NCI-H82 treated with DMSO at 0.1 percent for 48 hours (cell line): Measurements from ENCODE around the gene PPP1R1B.
A peak's percentile ranks its signal among the peaks of the same experiment; 100 is the strongest.

Experiments
- DNase-seq: peaks from one replicate; lab custom pipeline; 2025; ENCODE audit not compliant: unreplicated experiment; lab: John Stamatoyannopoulos, UW

Gene PPP1R1B

DNA sequence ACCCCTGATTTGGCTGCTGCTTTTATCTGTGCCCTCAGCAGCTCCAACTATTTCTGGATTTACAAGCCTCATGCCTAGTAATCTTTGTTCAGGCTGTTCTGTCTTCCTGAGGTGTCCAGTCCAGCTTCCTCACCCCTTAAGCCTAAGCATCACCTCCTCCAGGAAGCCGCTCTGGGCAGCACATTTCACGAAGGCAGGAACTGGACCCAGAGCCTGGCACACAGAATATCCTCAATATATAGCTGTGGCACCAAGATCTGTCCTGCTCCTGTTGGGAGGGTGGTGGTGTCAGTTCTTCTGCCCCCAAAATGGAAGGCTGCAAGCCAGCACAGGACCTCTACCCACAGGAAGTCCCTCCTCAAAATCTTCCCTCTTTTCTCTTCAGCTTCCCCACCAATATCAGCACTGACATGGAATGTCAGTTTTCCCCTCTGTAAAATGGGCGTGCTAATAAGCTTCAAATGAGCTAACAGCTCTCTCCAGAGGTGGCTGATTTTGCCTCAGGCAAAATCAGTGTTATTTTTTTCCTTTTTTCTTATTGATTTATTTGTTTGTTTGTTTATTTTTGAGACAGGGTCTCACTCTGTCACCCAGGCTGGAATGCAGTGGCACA is 12.1 kb upstream of the PPP1R1B start:
- no peak for DNase-seq

DNA sequence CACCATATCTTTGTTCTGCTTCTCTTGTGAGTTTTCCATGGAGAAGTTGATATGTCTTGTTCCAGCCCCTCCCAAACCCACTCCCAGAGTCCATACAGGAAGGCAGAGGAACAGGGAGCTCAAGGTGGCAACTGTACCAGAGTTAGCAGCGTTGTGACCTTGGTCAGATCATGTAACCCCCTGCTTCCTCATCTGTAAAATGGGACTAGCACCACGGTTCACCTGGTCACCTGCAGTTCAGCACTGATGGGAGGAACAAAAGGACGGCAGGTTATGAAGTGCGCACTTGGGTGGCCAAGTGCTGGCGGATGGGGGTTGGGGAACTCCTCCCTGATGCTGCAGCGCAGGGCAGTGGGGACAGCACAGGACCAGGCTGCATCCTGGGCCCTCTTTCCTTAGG is 11.3 kb upstream of the PPP1R1B start:
- no peak for DNase-seq

DNA sequence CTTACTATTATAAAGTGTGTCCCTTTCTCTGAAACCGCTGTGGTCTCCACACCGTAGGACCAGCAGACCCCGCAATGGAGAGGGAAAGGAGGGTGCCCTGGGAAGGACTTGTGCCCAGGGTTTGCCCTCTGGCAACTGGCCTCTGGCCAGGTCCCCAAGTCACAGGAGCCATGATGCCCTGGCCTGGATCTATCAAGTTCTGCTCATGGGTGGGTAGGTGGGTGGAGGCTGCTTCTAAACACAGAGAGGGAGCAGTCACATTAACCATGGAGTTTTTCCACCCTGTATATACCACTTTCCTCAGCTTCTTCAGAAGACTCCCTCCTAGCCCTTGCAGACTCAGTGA is 9.7 kb upstream of the PPP1R1B start:
- DNase-seq, result no peak

DNA sequence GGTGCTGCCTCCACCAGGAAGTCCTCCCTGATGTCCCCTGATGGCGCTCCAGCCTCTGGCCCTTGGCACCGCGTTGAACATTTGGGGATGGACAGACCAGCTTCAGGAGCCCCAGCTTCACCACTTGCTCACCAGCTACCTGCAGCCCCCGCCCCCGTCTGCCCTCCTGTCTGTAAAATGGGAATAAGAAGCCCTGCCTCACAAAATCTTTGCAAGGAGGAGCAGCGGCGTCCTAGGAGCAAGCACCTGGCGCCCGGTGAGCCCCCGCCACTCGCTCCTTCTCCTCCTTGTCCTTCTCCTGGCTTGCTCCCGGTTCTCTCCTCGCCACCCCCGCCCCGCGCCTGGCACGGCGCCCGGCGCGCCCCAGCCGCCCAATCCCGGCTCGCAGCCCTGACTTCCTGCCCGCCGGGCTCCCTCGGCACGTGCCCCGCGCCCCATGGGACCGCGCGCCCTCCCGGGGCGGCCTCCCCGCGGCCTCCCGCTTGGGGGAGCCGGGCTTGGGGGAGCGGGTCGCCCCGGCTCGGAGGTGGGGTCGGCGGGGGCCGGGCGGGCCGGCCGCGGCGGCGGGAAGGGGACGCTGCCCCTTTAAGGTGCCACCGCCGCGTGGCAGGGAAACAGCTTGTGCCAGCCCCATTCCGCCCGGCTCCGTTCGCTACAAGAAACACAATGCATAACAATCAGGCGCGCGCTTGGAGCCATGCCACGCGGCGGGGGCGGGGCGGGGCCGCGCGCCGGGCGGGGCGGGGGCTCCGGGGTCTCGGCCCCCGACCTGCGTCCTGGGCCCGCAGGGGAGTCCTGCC is 9.1 kb upstream of the PPP1R1B start:
- DNase-seq, result no peak

DNA sequence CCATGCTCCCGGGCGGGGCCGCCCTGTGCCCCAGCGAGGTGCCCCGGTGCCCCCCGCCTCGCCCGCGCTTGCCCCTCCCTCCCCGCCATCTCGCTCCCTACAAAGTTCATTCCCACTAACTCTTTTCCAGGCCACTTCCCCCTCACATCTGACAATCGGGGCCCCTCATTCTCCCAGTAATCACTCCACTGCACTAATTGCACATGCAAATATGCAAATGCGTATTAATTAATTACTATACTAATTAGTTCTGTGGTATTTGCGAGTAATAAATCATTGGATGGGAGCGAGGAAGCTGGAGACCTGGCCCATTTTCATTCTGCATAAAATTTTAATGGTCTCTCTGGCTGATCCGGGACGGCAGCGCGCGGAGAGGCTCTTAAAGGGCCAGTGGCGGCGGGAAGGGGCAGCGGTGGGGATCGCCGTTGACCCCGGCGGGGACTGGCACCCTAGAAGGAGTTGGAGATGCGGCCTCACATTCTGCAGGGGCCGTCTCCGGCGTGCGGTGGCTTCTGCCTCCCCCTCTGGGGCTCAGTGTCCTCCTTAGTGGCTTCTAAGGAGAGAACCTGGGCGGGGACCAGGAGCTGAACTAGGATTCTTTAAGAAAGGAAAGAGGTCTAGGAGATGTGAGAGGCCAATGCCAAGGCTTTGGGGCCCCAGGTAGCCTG is 8.4 kb upstream of the PPP1R1B start:
- DNase-seq, result no peak

DNA sequence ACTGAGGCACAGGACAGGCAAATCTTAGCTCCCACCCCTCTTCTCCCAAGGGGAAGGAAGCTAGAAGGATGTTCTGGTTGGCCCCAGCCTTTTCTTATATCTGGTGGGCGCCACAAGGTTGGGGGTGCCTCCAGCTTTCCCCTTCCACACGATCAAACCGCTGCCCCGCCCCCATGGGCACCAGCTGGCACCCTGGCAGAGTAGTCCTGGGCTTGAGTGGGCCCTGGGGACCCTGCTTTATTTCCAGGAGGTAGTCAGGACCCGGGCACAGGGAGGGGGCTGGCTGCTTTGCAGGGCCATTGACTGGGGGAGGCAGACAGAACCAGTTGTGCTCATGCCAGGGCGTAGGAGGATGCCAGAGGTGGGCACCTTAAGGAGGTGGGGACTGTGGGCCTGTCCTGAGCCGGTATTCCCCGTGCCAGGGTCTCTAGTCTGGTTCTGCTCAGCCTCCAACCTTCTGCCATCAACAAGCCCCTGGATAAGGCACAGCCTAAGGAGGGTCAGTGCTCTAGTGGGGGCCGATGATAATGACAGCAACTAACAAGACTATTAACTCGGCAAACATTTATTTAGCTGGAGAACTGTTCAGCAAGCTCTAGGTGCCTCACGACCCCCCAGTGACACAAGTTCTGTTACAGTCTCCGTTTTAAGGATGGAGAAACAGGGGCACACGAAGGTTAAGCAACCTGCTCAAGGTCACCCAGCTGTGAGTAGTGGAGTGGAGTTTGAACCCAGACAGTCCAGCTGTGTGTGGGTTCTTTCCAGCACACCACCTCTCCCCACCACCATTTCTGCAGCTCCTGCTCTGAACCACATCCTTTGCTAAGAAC is 7.6 kb upstream of the PPP1R1B start:
- no peak for DNase-seq

DNA sequence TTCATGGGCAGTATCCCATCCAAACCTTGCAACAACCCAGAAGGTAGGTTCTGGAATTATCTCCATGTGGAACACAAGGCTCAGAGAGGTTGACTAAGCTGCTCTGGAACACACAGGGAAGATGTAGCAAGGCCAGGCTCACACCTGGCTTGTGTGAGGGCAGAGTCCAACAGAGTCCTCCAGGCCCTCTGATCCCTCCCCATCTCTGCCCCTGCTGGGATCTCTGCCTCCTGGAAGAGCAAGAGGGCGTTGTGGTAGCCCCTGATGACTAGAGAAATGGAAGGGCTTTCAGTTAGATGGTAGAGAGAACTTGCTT is 7.0 kb upstream of the PPP1R1B start:
- DNase-seq, result no peak

DNA sequence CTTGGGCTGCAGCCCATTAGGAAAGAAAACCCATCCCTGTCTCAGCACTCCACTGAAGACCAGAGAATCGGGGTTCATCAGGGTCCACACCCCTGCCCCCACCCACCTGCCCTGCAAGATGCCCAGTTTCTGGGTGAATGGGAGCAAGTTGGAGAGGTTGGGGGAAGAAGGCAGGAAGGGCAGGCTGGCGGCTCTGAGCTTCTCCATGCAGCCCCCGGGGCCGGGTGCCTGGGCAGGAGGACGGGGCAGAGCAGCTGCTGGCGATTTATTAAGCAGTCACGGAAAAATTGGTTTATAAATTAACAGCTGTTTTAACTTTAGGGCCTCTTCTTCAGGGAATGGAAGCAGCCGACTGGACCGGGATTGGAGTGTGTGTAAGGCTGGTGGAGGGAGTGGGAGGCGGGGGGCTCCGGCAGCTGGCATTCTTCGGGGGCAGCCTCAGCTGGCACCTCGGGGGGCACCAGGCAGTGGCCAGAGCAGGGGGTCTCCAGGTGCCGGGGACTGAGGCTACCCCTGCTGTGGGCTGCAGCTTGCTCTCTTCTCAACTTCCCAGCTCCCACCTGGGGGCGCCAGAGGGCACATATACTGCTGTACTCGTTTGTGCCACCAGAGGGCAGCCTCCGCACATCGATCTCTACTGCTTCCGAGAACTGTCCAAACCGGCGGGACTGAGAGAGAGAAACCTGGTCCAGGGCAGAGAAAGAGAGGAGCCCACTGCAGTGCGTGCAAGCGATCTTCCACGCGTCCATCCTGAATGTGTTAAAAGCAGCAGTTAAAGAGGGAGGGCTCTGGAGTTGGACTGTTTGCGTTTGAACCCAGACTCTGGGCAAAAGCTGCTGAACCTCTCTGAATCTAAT is 5.0 kb upstream of the PPP1R1B start:
- DNase-seq, result peak; percentile 77

DNA sequence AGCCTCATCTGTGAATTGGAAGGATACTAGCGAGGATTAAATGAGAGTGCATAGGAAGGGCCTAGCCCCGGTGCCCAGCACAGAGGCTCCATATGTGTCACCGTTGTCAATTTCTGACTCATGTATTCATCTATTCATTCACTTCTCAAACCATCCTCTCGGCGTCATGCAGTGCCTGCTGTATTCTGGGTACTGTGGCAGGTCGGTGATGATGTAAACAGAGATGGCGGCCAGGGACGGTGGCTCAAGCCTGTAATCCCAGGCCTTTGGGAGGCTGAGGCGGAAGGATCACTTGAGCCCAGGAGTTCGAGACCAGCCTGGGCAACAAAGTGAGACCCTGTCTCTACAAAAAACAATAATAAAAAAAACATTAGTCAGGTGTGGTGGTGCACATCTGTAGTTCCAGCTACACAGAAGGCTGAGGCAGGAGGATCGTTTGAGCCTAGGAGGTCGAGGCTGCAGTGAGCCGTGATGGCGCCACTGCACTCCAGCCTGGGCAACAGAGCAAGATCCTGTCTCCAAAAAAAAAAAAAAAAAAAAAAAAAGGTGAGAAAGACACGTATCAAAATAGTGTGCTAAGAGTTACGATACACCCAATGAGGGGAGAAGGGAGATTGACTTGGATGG is 4.3 kb upstream of the PPP1R1B start:
- DNase-seq, result no peak

DNA sequence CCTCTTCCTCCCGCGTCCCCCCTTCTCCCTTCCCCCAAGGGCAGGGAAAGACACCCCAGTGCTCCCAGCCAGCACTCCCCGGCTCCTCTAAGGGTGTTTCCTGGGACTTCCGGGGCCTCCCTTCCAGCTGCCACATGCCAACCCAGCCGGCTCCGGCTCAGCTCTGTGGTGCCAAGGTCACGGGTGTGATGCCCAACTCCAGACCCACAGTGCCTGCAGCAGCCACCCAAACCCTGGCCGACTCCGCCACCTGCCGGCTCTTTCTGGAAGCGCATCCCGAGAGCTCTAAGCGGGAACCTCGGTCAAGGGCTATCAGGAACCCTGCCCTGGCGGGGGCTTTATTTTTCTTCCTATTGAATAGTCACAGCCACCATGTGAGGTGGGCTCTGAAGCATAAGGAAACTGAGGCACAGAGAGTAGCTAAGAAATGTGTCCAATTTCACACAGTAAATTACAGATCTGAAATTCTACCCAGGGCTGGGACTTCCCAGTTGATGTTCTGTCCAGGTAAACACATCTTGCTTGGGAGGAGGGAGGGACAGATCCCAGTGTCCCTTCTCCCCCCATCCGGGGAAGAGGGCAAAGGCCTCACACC is 3.3 kb upstream of the PPP1R1B start:
- peak; percentile 33 for DNase-seq

DNA sequence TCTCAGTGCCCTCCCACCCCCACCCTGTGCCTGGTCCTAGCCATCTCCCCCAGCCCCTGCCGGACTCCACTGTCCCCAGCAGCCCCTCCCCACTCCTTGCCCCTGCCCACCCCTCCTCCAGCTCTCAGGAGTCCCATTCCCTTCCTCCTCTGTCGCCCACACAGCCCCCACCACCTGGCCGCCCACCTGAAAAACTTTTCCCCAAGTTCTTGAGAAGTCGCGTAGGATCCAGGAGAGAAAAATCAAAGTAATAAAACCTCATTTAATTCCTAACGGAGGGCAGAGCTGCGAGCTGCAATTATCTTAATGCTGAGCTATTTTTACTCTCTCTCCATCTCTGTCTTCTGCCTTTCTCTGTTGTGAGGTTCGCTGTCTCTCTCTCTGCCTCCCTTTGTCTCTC is 2.4 kb upstream of the PPP1R1B start:
- no peak for DNase-seq

DNA sequence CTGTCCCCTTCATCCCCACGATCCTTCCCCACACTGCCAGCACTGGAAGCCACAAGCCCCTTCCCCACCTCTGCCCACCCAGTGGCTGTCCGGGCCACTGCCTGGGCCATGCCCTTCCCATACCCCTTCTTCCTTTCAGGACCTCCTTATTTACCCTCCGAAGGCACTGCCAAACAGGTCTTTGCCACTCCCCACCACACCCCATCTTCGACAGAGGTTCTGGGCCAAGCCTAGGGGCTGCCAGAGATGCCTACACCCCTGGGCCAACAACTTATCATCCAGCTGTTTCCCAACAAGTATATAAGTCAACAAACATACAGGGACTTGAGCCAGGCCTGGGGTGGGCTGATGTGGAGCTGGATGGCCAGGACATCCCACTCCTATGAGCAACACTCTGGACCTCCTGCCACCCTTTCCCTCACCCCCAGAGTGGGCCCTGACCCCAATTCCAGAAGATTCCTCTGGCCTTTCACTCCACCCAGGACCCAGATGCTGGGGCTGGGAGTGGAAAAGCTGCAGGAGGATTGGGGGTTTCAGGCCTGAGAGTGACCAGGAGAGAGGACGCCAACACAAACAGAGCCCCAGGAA is 1.5 kb upstream of the PPP1R1B start:
- DNase-seq, result no peak

DNA sequence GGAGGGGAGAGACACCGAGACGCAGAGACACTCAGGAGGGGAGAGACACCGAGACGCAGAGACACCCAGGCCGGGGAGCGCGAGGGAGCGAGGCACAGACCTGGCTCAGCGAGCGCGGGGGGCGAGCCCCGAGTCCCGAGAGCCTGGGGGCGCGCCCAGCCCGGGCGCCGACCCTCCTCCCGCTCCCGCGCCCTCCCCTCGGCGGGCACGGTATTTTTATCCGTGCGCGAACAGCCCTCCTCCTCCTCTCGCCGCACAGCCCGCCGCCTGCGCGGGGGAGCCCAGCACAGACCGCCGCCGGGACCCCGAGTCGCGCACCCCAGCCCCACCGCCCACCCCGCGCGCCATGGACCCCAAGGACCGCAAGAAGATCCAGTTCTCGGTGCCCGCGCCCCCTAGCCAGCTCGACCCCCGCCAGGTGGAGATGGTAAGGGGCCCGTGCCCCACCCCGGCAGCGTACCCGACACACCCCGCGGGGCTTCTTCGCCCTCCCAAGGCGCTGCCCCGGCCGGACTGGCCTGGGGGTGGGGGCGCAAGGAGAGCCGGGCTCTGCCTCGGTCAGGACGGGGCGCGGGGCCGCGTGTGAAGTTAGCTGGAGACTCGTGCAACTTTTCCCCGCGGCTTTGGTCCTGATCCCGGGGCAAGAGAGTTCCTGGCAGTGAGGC is 427 bp downstream of the PPP1R1B start:
- DNase-seq, result no peak

DNA sequence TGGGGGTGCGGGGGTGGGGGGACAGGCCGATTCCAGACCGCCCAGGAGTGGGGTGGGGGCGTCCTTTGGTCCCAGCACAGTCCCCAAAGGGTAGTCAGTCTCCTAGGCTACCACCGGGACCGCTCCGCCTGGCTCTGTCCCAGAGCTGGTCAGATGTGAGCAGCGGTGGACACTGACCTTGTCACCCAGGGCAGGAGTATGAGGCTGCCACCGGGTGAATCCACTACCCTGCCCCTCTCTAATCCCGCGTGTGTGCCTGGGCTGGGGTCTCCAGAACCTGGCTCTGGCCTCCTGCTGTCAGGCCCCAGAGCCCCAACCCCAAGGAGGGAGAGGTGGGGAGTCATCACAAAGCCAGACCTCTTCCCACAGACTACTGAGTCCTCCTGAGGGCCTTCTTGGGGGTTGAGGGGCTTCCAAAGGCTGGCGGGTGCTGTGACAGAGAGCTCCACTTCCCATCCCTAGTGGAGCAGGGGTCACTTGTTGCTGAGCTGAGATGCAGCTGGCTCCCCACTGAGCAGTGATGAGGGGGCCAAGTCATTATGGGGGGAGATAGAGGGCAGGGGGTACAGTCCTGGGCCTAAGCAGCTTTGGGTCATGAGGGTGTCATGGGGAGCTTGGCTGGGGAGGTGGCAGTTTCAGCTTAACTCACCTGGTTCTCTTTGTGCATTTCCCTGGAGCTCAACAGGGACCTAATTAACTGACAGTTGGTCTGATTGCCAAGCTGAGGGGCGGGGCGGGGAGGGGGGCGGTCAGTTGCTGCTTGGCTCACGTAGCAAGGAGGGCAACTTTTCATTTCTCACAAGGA is 1.2 kb downstream of the PPP1R1B start:
- DNase-seq, result no peak

DNA sequence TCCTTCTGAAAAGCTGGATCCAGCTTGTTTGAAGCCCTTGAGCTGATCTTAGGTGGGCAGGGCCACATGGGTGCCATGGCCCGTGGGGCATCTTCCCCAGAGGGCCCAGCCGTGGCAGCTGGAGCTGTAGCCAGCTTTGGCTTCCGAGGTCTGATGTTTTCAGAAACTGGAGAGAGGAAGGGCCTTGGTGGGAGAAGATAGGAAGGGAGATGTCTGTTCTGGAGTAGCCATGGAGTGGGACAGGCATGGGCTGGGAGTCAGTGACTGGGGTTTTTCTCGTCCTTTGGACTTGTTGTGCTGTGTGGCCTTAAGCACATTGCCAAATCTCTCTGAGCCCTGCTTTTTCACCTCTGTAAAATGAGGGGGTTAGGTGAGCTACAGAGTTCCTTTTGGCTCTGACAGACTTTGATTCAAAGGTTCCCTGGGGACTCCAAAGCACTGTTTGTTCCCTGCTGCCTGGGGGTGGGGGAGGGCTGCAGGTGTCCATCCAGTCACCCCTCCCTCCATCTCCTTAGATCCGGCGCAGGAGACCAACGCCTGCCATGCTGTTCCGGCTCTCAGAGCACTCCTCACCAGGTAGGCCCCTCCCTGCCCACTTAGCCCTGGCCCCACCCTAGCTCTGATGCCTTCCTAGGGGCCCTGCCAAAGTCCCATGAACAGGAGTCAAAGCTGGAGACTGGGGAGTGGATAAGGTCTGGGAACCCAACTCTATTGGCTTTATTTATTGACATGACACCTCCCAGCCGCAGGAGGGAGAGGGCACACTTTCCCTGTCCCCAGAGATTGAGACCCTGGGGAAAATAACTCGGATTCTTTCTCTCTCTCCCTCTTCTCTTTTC is 2.1 kb downstream of the PPP1R1B start:
- no peak for DNase-seq

DNA sequence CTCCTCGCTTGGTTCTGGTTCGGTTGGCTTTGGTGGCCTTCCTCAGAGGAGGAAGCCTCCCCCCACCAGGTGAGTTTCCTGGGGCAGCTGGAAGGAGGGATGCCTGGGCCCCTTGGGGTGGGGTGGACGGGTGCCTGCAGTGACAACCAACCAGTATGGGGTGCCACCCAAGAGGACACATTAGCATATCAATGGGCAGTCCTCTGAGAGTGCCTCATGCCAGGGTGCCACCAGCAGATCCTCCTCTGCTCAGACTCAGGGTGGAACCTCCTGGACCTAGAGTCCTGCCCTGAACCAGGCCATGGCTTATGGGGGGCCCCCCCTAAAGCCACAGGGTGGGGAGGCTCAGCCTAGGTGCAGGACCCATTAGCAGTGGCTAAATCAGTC is 2.7 kb downstream of the PPP1R1B start:
- DNase-seq, result no peak

DNA sequence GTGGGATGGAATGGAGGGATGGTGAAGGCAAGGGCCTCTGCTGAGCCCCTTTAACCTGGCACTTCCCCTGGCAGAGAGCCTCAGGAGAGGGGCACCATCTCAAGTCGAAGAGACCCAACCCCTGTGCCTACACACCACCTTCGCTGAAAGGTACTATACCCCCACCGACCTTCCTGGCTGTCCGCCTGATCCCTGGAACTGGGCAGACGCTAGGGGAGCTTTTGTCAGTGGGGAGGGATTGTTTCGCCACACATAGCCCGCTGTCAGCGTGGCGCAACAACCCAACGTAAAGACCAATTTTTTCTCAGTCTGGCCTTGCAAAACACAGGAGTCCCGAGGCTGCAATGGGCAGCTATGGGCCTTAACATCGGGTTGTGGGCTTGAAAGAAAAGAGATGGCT is 3.1 kb downstream of the PPP1R1B start:
- DNase-seq, result no peak
